T-helper 2 cell treated with Interferon-gamma antibody and Interleukin-4, amounts not matched to agents 100 ng/mL and 5 ng/mL, for 36 hours (primary cell): Measurements from ENCODE around the gene NT5C1B. TPM values are rescaled to one million over a fixed set of nuclear protein-coding genes. Genes with fewer than 3 reads are reported as not detected.

Experiments
- intact Hi-C: fragments of 100-400 bp; cut with micrococcal nuclease; formaldehyde crosslinking; loops from one replicate; pipeline ENCODE4 v1.15.1; 2023
- total RNA-seq: library from RNA; stranded (reverse); gene quantifications from 2 replicates; pipeline ENCODE4 v1.2.3, GENCODE V29; 2022

NT5C1B gene
- total RNA-seq, 1 donor from 2014 or later, result not detected

GRCh38 chr2:18517386-18517785 is 72.0 kb downstream of the NT5C1B start:
- intact Hi-C loops, result no loop called here

DNA sequence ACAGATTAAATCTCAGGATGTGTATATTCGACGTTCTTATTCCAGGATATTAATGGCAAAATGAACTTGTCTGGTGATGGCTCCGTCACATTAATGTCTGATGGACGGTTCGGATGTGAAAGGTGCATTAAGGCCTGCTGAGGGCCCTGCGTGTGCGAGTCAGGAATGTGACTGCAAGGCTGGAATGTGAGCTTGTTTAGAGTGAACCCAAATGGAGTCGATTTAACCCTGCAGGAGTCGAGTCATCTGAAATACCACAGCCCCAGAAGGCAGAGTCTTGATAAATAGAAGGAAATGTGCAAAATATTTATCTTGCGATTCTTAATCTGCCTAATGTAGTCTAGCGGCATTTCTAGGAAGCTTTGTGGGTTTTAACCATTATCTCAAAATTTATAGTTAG is 73.3 kb downstream of the NT5C1B start:
- intact Hi-C loops, result no loop called here

- intact Hi-C loops, result no loop called here
These were observed 74.6 kb downstream of the NT5C1B start for GRCh38 chr2:18514526-18515461.

Other genes starting within 250 kb of the NT5C1B start
- 11.2 and 11.5 TPM in 2 replicates for gene RDH14, start 28.9 kb downstream of the NT5C1B start, total RNA-seq